Raji (cell line): ENCODE results near the gene PLEKHA4.
A peak's percentile ranks its signal among the peaks of the same experiment; 100 is the strongest.

Source experiments
- POLR2A ChIP-seq: IDR thresholded peaks from 2 replicates; pipeline ENCODE4 v1.6.1; 2011; ENCODE audit warnings: low read depth, low read length, control low read depth; ENCODE audit not compliant: insufficient read depth

Gene PLEKHA4

GRCh38 chr19:48841047-48841446 is 27.4 kb downstream of the PLEKHA4 start:
- no peak for TF ChIP-seq POLR2A

GRCh38 chr19:48837687-48838086 is 30.7 kb downstream of the PLEKHA4 start:
- TF ChIP-seq POLR2A, result no peak

GRCh38 chr19:48837051-48837524 is 31.3 kb downstream of the PLEKHA4 start:
- peak; percentile 44 for TF ChIP-seq POLR2A

- TF ChIP-seq POLR2A, result no peak
Measured at GRCh38 chr19:48836089-48837017, 32.1 kb downstream of the PLEKHA4 start, which contains the start of gene HSD17B14. HSD17B14 (minus strand) TSS chr19:48836491; CDS start chr19:48836411, 80 bp downstream.

GRCh38 chr19:48835734-48836088 is 32.7 kb downstream of the PLEKHA4 start:
- peak; percentile 56 for TF ChIP-seq POLR2A

GRCh38 chr19:48833977-48834376 is 34.4 kb downstream of the PLEKHA4 start:
- no peak for TF ChIP-seq POLR2A

- no peak for TF ChIP-seq POLR2A
Measured at GRCh38 chr19:48833049-48833448, 35.4 kb downstream of the PLEKHA4 start.

GRCh38 chr19:48830965-48831364 is 37.5 kb downstream of the PLEKHA4 start:
- no peak for TF ChIP-seq POLR2A

- no peak for TF ChIP-seq POLR2A
Measured at GRCh38 chr19:48830088-48830487, 38.3 kb downstream of the PLEKHA4 start.

- TF ChIP-seq POLR2A, result no peak
Measured at GRCh38 chr19:48826606-48827020, 41.8 kb downstream of the PLEKHA4 start.

- TF ChIP-seq POLR2A, result no peak
Measured at GRCh38 chr19:48822514-48822913, 45.9 kb downstream of the PLEKHA4 start.

- no peak for TF ChIP-seq POLR2A
Measured at GRCh38 chr19:48821633-48822032, 46.8 kb downstream of the PLEKHA4 start.

- no peak for TF ChIP-seq POLR2A
Measured at GRCh38 chr19:48819366-48819816, 49.0 kb downstream of the PLEKHA4 start.

- TF ChIP-seq POLR2A, result no peak
Measured at GRCh38 chr19:48818234-48818820, 50.1 kb downstream of the PLEKHA4 start.

- TF ChIP-seq POLR2A, result no peak
Measured at GRCh38 chr19:48817585-48818124, 50.8 kb downstream of the PLEKHA4 start.

- TF ChIP-seq POLR2A, result no peak
Measured at GRCh38 chr19:48815870-48816501, 52.4 kb downstream of the PLEKHA4 start.

GRCh38 chr19:48814895-48815294 is 53.5 kb downstream of the PLEKHA4 start:
- TF ChIP-seq POLR2A, result no peak
